GM20431 (cell line): Measurements from ENCODE around the gene SYT7.

Source experiments
- in situ Hi-C: fragments of 300-500 bp; cut with MseI, MboI; formaldehyde crosslinking; loops from one replicate; pipeline ENCODE4 v1.15.0; 2020; ENCODE audit warnings: low sequenced_read_pairs; ENCODE audit not compliant: unreplicated experiment

SYT7 gene

DNA sequence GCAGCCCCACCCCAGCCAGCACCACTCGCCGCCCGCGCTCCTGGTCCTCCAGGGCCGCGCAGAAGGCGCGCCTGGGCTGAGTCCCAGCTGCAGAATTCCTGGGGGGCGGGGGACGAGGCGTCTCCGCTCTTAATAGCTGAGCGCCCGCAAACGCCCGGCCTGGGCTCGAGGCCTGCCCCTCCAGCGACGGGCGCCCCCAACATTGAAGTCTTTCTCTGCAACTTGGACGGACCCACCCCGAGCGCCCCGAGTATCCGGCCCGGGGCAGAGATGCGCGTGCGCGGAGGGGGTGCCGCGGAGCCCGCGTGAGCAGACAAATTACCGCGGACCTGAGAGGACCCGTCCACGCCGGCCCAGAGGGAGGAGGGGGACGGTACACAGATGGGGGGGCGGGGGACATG, 6.7 kb upstream of the SYT7 start:
- in situ Hi-C loops: no loop called here

DNA sequence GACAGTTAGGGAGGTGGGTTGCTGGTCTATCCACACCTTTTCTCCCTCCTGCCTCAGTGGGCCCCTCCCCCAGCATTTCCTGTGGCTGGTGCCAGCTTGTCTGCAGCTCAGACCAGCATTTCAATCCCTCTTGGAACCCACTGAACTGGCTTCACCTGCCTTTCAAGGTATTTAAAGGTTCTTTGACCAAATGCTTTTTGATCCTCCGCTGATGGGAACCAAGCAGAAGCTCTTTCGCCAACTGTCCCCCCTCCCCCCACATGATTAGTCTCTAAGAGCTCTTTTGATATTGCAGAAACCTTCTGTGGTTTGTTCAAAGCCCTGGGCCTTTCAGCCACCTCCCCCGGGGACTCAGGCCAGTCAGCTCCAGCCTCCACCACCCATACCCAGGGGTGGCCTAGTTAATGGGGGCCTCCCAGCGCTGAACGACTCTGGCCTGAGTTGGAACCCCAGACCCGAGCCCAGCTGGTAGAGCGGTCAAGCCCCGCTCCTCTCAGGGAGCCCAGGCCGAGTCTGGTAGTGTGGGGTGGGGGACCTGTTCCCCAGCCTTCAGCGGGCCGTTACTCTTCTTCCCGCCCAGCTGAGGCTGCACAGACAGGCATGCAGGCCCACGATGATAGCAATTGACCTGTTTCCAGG, 6.0 kb upstream of the SYT7 start:
- in situ Hi-C loops: no loop called here

DNA sequence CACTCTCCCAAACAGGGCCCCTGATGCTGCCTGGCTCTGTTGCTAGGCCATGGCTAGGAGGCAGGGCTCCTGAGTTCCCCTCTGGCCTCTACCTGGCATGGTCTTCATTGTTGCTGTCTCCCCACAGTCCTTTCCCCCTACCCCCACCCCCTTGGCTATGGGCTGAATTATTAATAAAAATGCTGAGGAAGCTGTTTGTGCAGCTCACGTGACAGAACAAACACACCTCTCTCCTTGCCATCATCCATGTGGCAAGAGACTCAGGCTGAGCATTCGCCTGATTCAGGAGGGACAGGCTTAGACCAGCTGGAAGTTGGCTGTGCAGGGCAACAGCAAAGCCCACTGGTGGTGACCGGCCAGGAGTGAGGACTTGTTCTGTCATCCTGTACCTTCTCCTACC, 4.2 kb upstream of the SYT7 start:
- in situ Hi-C loops: no loop called here

DNA sequence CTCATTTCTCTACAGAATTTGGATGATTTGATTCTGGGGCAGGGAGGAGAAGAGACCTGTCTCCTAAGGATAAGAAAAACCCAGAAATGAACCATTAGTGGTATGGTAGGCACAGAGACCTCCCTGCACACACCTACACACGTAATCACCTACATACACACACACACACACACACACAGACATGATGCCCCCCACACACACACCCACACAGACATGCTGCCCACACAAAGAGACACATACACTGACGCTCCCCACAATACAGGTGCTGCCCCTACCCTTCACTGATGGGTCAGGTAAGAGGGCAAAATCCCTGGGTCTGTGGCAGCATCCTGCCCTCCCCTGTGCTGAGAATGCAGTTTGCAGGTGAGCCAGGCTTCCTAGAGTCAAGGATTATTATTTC, 1.1 kb upstream of the SYT7 start:
- in situ Hi-C loops: no loop called here

DNA sequence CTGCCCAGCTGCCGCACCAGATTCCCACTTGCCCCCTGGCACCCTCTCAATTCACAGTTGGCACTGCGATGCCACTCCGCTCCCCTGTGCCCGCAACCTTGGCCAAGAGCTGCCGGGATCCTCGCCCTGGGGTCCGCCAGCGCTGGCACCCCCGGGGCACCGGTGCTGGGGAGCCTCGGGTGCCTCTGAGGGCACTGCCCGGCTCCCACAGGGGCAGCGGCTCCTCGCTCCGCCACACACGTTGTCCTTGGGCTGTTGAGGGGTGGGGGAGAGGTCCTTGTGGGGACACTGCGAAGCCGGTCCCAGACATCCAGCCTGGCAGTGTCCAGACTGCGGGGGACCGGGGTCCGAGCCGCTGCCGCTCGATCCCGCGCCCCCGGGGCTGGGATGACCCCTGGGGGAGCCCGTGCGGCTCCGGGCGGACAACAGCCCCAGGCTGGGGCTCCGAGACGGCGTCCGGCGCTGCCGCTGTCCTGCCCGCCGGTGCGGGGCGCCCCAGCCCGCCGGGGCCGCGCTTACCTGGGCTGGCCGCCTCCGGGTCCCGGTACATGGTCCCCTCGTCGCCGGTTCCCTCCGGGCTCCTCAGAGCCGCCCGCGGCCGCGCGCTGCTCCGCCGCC, 496 bp downstream of the SYT7 start:
- in situ Hi-C loops: no loop called here

DNA sequence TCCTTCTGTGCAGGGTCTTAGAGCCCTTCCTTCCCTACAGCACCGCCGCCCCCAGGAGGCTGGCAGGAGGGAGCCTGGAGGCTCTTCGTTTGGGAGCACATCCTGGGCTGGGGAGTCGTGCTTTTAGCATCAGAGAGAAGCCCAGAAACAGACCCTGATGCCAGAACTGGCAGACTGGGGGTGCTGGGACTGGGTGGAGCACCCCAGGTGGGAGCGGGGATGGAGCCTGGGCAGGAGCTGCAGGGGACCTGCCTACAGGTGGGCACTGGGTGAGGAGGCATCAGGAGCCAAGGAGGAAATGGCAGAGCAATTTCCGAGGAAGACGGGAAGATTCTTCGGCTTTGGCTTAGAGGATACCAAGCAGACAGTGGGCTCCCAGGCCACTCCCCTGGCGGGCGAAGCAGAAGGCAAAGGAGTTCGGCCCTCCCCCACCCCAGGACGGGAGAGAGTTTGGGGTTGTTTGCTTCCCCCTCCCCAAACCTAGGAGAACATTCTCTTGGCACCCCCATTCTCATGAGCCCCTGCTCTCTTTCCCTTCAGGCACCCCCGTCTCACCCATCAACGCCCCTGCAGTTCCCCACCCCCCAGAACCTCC, 1.1 kb downstream of the SYT7 start:
- in situ Hi-C loops: no loop called here

DNA sequence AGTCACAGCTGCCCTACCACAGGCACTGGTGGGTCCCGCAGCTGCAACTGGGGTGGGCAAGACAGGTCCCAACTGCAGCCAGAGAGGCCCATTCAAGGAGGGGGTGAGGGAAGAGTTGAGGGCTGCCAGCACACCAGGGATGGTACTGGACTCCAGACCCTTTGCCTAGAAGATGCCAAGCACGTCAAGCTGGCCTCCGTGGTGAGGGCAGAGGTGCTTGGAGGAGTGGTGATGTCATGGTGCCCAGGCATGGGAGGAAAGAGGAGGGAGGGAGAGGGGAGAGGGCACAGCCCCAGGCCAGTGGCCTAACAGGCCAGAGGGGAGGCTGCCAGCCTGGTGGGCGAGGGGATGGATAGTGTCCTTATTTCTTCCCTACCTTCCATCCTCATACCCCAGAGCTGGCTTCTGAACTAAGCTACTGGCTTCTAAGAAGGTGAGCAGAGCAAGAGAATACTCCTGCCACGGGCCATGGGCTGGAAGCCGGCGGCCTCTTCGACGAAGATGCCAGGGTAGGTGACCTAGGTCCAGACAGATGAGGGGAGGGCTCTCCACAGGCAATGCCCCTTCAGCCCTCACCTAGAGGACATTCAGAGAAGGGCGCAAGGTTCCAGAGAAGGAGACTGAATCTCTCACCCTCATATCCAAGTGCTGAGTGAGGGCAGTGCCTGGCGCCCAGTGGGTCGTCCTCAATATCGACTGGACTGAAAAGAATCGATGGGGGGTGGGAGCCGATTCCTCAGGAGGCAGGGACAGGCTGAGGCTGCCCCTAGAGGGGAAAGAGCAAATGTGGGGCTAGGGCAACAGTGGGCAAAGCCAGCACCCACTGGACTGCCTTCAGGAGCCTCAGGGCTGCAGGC, 1.8 kb downstream of the SYT7 start:
- in situ Hi-C loops: no loop called here

DNA sequence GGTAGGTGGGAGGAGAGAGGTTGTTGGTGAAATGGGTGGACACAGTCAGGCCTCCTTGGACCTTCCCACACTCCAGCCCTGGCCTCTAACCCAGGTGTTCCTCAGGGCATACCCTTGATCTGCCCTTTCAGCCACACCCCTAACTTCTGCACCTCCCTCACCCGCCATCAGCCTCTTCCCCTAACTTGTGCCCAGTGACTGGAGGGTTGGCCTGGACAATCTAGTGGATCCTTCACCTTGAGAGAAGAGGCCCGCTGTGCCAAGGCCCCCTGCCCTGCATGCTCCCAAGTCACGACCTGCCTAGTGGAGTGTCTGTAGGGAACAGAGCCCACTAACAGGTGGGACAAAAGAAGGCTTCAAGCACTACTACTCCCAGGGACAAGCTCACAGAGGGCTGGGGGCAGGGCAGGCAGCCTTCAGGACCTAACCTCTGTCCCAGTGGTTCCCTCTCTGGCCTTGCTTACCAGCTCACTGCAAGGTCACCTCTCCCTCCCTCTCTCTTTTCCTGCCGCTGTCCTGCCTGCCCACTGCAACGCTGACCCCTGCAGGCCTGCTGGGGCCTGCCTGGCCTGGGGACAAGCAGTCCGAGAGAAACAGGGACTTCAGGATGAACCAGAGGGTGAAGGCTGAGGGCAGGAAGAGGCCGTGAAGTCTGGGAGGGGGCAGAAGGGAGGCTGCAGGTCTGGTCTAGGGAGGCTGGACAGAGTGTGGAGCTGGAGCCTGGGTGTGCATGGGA, 3.3 kb downstream of the SYT7 start:
- in situ Hi-C loops: no loop called here

DNA sequence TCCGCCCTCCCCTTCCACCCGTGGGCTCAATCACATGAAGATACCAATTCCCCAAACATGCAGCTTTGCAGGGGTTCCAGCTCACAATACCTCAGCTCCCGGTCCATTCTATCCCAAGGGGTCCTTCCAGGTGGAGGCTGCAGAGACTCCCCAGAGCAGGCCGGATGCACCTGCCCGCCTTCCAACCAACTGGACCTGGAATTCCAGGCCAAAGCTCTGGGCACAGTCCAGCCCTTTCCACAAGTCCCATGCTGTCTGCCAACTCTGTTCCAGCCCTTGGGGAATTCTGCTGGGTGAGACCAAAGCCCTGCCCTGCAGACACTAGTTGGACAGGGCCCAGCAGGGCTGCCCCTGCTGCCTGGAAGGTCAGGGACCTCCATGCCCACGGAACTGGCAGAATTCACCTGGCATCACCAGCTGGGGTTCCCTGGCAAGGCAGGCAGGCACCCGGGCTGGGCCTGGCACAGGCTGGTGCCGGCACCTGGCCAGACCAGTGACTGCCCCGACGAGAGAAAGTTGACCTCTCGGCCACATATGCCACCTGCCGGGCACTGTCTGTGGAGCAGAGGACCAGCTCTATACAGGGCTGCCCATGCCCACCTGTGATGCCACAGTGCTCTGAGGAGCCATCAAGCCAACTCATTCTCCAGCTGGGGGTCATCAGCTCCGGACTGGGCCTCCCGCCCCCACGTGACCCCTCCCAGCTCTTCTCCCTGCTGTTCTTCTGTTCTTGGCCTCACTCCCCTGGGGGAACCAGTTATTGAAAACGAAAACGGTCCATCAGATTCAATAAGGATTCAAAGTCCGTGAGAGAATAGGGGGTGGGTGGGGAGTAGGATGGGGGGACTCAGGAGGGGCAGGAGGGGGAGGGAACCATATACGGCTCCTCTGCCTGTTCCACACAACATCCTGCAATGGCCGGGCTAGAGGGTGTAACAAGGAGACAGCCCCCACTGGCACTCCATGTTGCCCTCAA, 4.7 kb downstream of the SYT7 start:
- in situ Hi-C loops: no loop called here

DNA sequence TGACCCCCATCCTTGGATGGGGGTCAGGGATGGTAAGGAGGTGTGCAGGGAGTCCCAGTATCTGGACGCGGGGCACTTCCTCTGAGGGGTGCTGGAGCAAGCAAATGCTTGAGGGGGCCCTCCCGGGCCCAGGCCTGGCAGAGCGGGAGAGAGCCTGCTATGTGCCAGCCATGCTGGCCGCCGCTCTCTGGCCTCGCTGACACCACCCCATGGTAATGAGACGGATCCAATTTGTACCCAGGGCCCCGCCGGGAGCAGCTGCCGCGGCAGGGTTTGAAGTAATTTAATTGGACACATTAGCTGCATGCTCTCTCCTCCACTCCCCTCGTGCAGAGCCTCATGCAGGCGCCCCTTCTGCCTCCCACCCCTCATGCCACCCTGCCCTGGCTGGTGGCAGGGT, 6.3 kb downstream of the SYT7 start:
- in situ Hi-C loops: no loop called here

DNA sequence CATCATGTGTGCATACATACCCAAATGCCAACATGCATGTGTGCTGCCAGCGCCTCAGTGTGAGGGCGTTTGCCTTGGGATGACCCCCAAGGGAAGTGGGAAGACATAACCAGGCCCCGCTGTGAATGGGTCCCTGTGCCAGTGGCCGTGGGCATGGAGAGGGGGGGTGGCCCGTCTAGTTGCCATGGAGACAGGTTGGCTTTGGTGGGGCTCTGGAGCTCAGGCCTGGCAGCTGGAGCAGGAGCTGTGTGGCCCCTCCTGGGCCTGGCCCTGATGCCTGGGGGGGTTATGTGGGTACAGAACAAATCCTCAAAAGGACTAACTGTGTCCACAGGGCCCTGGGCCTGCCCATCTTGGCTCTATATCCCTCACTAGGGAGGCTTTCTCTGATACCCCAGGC, 8.0 kb downstream of the SYT7 start:
- in situ Hi-C loops: no loop called here

DNA sequence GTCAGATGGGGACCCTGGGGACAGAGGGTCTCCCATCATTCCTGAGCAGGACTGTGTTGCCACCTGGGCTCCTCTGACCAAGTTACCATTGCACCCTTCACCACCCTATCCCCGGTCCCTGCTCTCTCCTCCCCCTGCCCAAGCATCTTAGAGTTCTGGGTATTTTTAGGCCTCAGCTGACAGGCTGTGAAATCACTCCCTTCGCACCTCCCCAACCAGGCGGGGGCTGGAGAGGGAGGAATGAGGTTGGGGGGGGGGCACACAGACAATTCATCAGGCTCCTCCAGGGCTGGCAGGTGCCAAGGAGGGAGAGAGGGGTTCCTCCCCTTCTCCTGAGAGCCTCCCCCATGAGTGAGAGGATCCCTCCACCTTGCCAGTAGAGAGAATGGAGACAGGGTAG, 9.0 kb downstream of the SYT7 start:
- in situ Hi-C loops: no loop called here

DNA sequence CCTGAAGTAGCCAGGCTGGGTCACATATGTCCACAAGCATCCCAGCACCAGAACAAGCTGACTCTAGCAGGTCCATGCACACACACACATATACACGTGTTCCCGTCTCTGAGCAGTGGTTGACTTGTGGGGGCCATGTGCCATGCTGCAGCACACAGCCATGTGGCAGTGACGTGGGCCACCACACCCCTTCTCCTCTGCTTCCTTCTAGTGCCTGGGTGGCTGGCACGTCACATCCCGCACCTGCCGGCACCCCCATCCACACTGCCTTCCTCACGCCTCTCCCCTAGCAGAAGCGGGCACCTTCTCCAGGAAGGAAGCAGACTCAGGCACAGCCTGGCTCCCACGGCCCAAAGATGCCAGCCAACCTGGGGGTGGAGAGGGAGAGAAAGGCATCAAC, 9.5 kb downstream of the SYT7 start:
- in situ Hi-C loops: no loop called here

DNA sequence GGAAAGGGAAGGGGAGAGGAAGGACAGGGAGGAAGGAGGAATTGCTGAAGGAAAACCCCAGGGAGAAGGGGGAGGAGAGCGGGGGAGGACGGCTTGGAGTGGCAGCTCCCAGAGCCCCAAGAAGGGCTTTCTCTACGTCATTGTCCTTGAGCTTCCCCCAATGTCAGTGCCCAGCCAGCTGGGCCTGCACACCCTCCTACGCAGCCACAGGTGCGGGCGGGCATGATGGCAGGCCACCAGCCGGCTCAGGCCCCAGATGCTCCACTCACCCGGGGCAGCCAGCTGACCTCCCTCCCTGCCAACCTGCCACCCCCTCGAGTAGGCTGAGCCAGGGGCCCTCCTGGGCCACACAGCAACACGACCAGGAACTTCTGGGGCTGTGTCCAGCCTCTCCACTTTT, 11.2 kb downstream of the SYT7 start:
- in situ Hi-C loops: no loop called here

DNA sequence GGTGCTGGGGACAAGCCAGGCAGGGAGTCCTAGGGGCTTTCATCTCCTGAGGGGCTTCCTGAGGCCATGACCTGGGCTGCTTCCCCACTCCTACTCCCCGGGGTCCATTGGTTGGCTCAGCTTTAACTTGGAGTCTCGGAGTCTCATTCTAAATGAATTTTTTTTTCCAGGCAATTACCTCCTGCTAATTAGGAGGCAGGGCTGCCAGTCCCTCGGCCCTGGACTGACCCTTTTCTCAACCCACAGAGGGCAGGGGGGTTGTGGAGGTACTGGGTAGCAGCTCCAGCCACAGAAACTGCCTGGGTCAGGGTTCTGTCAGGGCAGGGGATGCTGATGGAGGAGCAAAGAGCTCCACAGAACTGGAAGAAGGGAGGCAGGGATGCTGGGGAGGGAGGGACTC, 11.9 kb downstream of the SYT7 start:
- in situ Hi-C loops: no loop called here

DNA sequence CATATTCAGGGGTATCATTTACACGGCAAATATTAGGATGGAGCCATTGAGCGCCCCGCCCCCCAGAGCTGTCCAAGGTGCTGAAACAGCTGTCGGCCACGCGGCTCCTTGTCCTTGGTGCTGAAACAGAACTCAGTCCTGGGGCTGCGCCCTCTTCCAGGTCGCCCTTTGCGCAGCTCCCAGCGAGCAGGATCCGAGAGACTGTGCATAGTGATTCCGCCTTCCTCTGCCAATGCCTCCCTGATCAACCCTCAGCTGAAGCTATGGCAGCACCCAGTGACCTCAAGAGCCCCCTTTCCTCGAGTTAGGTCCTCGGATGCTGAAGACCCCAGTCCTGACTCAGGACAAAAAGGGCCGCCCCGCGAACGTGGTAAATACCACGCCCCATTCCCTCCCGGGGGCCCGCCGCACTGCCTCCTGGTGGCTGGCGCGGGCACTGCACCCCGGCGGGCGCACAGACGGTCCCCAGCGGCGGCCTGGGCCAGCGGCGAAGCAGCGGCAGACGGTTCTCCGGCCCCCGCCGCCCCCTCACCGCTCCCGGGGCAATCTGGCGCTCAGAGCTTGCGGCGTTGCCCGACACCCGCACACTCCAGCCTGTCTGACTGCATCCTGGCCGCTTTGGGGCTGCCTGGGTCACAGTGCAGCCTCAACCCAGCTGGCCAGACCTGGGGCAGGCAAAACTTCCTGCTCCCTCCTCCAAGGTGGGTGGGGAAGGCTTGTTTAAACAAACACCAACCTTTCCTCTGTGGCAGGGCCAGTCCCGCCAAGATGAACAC, 13.4 kb downstream of the SYT7 start:
- in situ Hi-C loops: no loop called here

DNA sequence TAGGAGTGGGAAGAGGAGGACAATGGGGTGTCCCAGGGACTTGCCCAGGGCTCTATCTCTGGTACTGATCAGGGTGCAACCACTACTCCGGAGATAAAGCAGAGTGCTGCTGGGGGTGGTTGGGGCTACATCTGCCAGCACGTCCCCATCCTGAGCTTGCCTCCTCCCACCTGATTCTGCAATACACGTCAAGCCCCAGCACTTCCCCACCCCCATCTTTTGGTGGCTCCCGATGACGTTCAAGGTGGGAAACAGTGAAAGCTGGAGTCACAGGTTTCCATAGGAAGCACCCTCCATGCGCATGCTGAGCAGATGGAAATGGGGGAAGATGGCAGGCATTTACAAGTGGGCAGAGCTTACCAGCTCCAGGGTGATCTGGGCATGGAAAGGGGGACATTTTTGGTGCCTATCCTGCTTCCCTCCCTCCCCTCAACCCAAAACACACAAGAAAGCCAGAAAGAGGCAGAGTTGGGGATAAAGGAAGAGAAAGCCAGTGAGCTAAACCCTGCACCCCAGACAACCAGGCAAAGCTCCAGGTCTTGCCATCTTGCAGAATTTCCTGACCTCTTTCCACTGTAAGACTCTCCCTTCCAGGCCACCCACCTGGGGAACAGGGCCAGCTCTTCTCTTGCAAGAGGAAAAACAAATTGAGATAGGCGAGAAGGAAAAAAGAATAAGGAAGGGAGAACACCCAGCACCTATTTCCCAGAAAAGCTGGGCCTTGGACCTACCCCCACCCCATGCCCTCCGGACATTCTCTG, 15.8 kb downstream of the SYT7 start:
- in situ Hi-C loops: no loop called here

DNA sequence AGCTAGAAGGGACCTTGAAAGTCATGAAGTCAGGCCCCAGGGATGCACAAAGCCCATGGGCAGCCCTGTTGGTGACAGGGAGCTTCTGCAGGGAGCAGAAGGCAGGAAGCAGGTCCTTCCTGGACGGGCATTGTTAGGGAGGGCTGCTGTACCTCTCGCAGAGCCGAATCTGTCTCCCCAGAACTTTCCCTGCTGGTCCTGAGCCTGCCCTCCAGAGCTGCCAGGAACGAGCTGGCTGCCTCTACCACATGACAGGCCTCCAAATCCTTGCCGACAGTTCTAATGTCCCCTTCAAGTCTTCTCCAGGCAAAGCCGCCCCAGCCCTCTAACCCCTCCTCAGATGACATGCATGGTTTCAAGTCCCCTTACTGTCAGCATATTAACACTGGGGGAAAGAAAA, 20.1 kb downstream of the SYT7 start:
- in situ Hi-C loops: no loop called here
